GM18909 (cell line): ENCODE data around the gene SLC35A2.
"Not testable (repeated sequence)": the region's sequence is repeated elsewhere in the genome, so short reads cannot be mapped to it uniquely, and the experiment has no call there.

Experiments used
- ATAC-seq: cut with Tn5 transposase; IDR thresholded peaks from one replicate; pipeline ENCODE4 v1.9.1; 2021; ENCODE audit warnings: mild to moderate bottlenecking; ENCODE audit not compliant: unreplicated experiment, poor library complexity

SLC35A2 gene

DNA sequence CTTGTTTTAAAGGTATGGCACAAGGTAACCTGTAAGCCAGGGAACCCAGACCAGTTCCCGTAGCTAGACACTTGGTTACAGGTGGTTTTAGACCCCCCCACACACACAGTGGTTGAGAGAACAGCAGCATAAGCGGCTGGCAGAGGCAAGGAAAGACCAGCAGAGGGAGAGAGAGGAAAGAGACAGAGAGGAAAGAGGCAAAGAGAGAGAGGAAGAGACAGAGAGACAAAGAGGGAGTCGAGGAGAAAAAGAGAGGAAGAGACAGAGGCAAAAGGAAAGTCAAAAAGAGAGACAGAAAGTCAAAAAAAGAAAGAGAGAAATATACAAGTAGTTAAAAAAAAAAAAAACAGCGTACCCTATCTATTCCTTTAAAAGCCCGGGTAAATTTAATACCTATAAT is 56.5 kb downstream of the SLC35A2 start:
- ATAC-seq: no peak

DNA sequence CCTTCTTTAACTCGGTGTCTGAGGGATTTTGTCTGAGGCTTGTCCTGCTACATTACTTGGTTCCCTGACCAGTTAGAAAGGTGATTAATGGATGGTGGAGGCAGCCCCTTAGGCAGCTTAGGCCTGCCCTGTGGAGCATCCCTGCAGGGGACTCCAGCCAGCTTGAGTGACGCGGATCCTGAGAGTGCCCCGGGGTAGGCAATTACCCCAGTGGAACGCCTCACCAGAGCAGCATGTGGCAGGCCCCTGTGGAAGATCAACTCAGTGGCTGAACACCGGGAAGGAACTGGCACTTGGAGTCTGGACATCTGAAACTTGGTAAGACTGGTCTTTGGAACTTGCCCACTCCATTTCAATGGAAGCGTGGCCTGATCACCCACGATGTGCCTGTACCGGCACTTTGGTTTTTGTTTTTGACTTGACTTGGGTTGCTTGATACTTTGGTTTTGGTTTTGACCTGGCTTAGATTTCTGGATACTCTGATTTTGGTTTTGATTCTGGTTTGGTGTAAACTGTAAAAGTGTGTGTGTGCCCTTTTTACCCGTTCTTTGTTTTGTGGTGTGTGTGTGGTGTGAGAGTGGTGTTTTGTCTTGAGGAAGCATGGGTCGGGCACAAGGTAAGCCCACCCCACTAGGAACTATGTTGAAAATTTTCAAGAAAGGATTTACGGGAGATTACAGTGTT is 57.2 kb downstream of the SLC35A2 start:
- ATAC-seq: not testable (repeated sequence)

DNA sequence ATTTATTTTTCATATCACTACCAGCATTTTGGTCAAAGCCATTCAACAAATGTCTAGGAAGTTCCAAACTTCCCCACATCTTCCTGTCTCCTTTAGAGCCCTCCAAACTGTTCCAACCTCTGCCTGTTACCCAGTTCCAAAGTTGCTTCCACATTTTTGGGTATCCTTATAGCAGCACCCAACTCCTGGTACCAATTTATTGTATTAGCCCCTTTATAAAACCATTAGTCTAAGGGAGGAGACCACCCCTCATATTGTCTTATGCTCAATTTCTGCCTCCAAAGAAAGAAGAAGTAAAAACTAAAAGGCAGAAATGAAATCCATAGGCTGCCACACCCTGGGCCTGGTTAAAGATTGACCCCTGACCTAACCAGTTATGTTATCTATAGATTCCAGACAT is 58.0 kb downstream of the SLC35A2 start:
- not testable (repeated sequence) for ATAC-seq
